GM21529 (cell line): Measurements from ENCODE around the gene TMPRSS15.

ENCODE experiments used
- ATAC-seq: cut with Tn5 transposase; IDR thresholded peaks from one replicate; pipeline ENCODE4 v1.9.1; 2021; ENCODE audit not compliant: unreplicated experiment

The TMPRSS15 gene

GRCh38 chr21:18350216-18350615 is 53.4 kb downstream of the TMPRSS15 start:
- ATAC-seq = no peak

GRCh38 chr21:18349468-18349867 is 54.1 kb downstream of the TMPRSS15 start:
- no peak for ATAC-seq

- no peak for ATAC-seq
Measured at GRCh38 chr21:18340387-18340942, 63.1 kb downstream of the TMPRSS15 start.

- ATAC-seq = no peak
Measured at GRCh38 chr21:18335651-18336236, 67.8 kb downstream of the TMPRSS15 start.

GRCh38 chr21:18334066-18334465 is 69.5 kb downstream of the TMPRSS15 start:
- no peak for ATAC-seq

GRCh38 chr21:18318156-18318555 is 85.4 kb downstream of the TMPRSS15 start:
- no peak for ATAC-seq

GRCh38 chr21:18298228-18298627 is 105.4 kb downstream of the TMPRSS15 start:
- no peak for ATAC-seq

- no peak for ATAC-seq
Measured at GRCh38 chr21:18294100-18294499, 109.5 kb downstream of the TMPRSS15 start.

GRCh38 chr21:18289876-18290275 is 113.7 kb downstream of the TMPRSS15 start:
- ATAC-seq = no peak

- ATAC-seq = no peak
Measured at GRCh38 chr21:18285379-18285778, 118.2 kb downstream of the TMPRSS15 start.

GRCh38 chr21:18275781-18276180 is 127.8 kb downstream of the TMPRSS15 start:
- ATAC-seq = no peak

- no peak for ATAC-seq
Measured at GRCh38 chr21:18274370-18274769, 129.2 kb downstream of the TMPRSS15 start.

GRCh38 chr21:18273400-18273799 is 130.2 kb downstream of the TMPRSS15 start:
- ATAC-seq = no peak

GRCh38 chr21:18269856-18270255 is 133.7 kb downstream of the TMPRSS15 start:
- no peak for ATAC-seq

GRCh38 chr21:18268906-18269305 is 134.7 kb downstream of the TMPRSS15 start:
- ATAC-seq = no peak

GRCh38 chr21:18267496-18267895 is 136.1 kb downstream of the TMPRSS15 start:
- no peak for ATAC-seq

- no peak for ATAC-seq
Measured at GRCh38 chr21:18265944-18266343, 137.6 kb downstream of the TMPRSS15 start.

GRCh38 chr21:18253799-18254198 is 149.8 kb downstream of the TMPRSS15 start:
- ATAC-seq = no peak

- ATAC-seq = no peak
Measured at GRCh38 chr21:18253221-18253620, 150.4 kb downstream of the TMPRSS15 start.

GRCh38 chr21:18252680-18253079 is 150.9 kb downstream of the TMPRSS15 start:
- no peak for ATAC-seq

- no peak for ATAC-seq
Measured at GRCh38 chr21:18252256-18252655, 151.3 kb downstream of the TMPRSS15 start.

- ATAC-seq = no peak
Measured at GRCh38 chr21:18251065-18251464, 152.5 kb downstream of the TMPRSS15 start.

GRCh38 chr21:18249672-18250071 is 153.9 kb downstream of the TMPRSS15 start:
- no peak for ATAC-seq
